ENCODE results near the gene SYT8.

GRCh38 chr11:1814691-1815090, 20.1 kb upstream of the SYT8 start:
- TF ChIP-seq CTCF (IDR thresholded peaks at IDR 0.05) = no peak
- no peak for TF ChIP-seq POLR2A (IDR thresholded peaks at IDR 0.05)

Data from right lobe of liver (tissue), 4 donors.